Umbilical cord (tissue), 2 donors: ENCODE data around the gene PAX7. TPM values are rescaled to one million over a fixed set of nuclear protein-coding genes. Genes with fewer than 3 reads are reported as not detected.
"Not testable (repeated sequence)": the region's sequence is repeated elsewhere in the genome, so short reads cannot be mapped to it uniquely, and the experiment has no call there.

Experiments used
- DNase-seq: peaks from one replicate; pipeline ENCODE4 v3.0.0-alpha.2; 2015; ENCODE audit warnings: low spot score
- total RNA-seq: library from RNA; depleted of rRNA; stranded (reverse); fragments of >200 nt; gene quantifications from one replicate; pipeline ENCODE4 v1.2.3, GENCODE V29; 2014; ENCODE audit warnings: low replicate concordance; ENCODE audit not compliant: insufficient read depth

Gene PAX7
- total RNA-seq, 1 donor from 2014 or later = 1.4 TPM

GRCh38 chr1:18726368-18726767, 95.7 kb downstream of the PAX7 start:
- no peak for DNase-seq

GRCh38 chr1:18727956-18728355, 97.3 kb downstream of the PAX7 start:
- no peak for DNase-seq

DNA sequence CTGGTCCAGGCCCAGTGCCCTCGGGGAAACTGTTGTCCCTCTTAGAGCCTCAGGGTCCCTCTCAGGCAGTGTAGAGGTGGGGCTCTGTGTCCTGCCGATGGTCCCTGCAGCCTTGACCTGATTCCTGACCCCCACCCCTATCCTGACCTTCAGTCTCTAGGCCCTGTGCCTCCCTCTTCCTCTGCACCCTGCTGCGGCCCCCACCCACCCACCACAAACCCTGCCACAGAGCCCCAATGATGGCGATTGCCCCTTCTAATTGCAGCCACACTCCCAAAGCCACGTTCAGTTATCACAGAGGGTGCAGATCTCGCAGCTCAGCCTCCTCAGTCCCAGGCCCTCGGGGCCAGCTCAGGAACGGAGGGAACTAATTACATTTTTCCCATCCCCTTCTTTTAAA, 99.7 kb downstream of the PAX7 start:
- DNase-seq = no peak

GRCh38 chr1:18731148-18731547, 100.5 kb downstream of the PAX7 start:
- DNase-seq = no peak

DNA sequence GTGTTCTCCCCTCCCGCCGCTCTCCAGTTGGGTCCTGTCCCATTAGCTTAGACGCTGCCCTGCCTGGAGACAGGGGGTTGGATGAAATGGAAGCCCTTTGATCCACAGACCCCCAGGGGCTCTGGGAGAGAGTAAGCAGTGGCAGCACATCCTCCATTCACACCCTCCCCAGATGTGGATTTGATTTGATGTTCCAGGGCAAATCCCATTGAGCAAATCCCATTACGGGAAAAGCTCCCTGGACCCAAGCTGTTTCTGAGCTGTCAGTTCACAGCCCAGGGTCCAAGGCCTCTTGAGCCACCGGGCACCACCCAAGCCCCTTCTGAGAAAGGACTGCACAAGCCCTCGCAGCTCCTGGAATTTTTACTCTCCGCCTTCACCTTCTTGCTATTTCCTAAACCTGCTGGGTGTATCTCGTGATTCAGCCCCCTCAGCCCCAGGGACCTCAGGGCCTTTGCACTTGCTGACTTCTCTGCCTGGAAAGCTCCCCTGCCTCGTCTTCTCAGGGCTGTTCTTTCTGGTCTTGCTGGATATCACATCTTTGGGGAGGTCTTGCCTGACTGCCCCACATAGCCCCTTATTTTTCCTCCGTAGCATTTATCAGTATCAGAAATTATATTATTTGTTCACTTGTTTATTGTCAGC, 101.1 kb downstream of the PAX7 start:
- DNase-seq = no peak

DNA sequence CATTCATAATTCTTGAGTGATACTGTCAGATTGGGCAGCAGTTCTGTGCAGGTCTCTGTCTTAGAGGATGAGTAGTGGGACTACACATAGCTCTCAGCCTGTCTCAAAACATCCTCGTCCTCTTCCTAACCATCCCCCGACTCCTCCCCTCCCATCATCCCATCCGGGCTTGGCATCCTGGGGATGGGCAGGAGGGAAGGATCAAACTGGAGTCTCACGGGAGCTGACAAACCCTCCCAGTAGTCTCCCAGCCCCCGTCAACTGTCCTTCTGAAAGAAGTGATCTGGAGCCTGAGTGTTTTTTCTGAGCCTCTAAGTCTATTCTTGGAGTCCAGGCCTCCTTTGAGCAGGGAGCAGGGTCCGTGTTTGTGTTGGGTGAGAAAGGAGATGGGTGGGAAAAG, 102.0 kb downstream of the PAX7 start:
- DNase-seq = no peak

DNA sequence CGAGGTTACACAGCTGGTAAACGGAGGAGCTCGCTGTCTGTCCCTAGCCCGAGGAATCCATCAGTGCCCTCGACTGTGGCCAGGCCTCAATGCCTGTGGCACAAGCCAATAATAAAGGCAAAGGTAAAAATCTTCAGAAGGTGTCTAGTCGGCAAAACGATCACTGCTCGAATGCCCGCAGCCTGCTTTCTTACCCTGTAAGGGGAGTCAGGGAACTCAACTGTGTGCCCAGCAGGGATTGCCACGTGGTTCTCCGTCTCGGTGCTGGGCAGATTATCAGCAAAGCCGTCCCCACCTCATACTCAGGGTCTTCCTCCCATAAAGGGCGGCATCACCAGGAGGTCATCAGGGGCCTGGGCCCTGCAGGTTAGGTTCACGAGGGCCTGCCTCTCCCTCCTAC, 103.4 kb downstream of the PAX7 start:
- no peak for DNase-seq

DNA sequence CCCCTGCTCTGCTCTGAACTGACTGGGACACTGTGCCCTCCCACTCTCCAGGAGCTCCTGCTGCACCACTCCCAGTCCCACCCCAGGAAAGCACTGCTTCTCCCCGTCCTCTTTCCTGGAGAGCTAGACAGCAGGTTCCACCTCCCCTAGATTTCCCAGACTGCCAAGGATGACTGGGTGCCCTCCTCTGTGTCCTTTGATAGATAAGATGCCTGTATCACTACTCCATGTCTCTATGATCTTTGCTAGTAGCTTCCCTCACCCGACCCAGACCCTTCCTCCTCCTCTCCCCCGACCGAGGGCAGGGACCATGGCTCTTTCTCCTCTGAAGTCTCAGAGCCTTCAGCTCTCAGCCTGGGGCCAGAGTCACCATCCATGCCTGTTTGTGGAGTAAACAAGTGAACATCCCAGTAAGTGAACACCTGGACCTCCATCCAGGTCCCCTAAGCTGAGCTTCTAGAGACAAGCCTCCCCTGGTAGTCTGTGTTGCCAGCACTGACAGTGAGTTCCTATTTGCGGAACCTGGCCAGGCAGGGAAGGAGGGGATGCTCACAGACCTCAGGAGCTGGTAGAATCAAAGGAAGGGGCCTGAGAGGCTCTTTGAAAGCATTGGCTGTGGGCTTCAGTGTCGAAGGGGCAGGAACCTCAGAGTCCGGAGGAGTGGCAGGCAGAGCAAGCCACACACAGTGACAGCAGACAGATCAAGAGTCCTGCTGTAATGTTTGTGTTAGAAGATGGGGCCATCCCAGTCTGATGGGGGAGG, 104.0 kb downstream of the PAX7 start:
- no peak for DNase-seq

DNA sequence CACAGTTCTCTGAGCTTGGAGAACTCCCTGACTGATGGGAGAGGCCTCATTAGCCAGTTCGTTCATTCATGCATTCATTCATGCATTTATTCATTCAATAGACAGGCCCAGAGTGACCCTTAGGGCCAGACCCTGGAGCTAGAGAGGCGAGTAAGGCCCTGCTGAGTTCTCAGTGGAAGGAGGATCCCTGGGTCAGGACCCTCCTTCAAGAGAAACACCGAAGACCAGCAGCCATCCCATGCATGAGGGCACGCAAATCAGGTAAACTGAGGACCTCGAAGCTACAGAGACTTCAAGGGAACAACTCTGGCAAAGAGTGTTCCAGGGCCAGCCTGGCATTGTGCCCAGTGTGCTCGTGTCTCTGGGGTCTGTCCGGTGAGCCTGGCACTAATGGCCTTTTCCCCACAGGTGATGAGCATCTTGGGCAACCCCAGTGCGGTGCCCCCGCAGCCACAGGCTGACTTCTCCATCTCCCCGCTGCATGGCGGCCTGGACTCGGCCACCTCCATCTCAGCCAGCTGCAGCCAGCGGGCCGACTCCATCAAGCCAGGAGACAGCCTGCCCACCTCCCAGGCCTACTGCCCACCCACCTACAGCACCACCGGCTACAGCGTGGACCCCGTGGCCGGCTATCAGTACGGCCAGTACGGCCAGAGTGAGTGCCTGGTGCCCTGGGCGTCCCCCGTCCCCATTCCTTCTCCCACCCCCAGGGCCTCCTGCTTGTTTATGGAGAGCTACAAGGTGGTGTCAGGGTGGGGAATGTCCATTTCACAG, 104.8 kb downstream of the PAX7 start:
- no peak for DNase-seq

GRCh38 chr1:18736958-18737357, 106.3 kb downstream of the PAX7 start:
- no peak for DNase-seq

- no peak for DNase-seq
These were observed 107.5 kb downstream of the PAX7 start for GRCh38 chr1:18738126-18738525.

- DNase-seq = no peak
These were observed 108.0 kb downstream of the PAX7 start for GRCh38 chr1:18738617-18739016.

GRCh38 chr1:18739408-18739807, 108.8 kb downstream of the PAX7 start:
- DNase-seq = no peak

GRCh38 chr1:18739897-18740296, 109.3 kb downstream of the PAX7 start:
- DNase-seq = no peak

DNA sequence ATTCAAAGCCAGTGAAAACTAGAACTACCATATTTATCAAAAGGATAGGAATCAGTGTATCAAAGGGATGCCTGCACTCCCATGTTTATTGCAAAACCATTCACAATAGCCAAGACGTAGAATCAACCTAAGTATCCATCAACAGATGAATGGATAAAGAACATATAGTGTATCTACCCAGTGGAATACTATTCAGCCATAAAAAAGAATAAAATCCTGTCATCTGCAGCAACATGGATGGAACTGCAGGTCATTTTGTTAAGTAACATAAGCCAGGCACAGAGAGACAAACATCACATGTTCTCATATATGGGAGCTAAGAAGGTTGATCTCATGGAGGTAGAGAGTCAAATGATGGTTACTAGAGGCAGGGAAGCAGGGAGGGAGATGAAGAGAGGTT, 110.0 kb downstream of the PAX7 start:
- no peak for DNase-seq

DNA sequence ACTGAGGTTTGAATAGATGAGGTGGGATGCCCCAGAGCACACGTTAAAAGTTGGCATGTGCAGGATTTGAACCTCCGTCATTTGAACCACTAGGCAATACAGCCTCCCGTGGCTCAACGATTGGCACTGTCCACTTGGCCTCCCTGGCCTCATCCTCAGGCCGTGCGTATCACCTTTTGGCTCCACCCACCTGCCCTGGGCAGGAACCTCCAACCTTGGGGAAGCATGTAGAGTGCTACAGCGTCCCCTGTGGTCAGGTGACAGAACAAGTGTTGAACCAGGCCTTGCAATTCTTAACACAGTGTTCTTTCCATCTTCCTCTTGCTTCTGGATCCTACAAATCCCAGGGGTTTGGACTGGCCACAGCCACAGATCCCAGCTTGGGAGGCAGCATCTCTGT, 112.6 kb downstream of the PAX7 start:
- DNase-seq = no peak

GRCh38 chr1:18744381-18744780, 113.7 kb downstream of the PAX7 start:
- DNase-seq = not testable (repeated sequence)

- no peak for DNase-seq
These were observed 116.3 kb downstream of the PAX7 start for GRCh38 chr1:18746981-18747380.

GRCh38 chr1:18747671-18748070, 117.0 kb downstream of the PAX7 start:
- DNase-seq = no peak

DNA sequence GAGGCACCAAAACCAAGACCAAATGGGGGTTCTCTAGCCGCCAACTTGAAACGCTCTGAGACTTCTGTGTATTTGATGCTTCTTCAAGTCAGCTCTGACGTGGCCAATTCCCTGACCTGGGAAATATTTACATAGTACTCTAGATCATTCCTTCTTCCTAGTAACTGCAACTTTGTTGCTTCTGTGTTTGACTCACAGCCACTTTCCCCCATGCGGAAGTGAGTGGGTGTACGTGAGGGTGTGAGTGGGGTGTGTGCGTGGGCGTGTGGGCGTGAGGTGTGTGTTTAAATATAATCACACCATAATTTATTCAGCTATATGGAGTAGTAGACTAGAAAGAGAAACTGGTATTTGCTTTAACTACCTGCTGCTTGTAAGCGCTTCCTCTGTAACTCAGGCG, 117.8 kb downstream of the PAX7 start:
- DNase-seq = no peak

DNA sequence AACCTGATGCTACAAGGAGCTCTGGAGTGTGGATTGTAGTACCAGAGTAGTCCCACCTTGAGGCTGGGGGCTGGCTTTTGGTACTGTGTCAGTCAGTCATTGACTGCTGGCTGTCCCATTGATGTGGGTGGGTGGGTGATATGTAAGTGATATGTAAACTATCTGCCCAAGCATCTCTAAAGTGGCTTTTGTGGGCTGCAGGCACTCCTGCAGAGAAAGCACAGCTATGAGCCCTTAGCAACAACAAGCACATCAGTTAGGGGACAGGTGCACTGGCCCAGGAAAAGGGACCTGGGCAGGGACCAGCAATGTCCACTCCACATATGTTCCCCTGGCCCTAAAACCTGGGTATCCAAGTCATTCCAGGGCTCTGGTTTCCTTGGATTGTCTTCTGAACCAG, 118.9 kb downstream of the PAX7 start:
- DNase-seq = no peak

DNA sequence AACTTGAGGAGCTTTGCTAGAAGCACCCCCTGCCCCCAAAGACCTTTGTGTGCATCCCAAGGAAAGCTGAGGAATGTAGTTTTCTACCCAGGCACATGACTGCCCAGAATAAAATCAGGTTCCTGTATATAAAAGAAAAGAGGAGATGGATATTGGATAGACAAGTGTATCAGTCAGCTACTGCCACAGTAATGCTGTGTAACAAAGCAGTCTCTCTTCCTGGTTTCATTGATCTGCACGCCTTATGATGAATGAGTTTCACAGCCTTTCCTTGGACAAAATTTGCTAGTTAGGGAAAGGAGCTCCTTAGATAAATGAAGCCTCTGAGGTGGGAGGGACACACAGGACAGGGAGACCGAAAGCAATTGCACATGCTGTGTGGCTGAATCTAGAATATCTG, 120.0 kb downstream of the PAX7 start:
- DNase-seq = no peak

- DNase-seq = no peak
These were observed 120.8 kb downstream of the PAX7 start for GRCh38 chr1:18751425-18751824.
